Stimulated activated CD8-positive, alpha-beta memory T cell treated with anti-CD3 and anti-CD28 coated beads, Interleukin-15, amount 100 ng/mL, for 24 hours (primary cell): ENCODE data around the gene FBXL17.

Experiments used
- DNase-seq: peaks from one replicate; pipeline ENCODE4 v3.0.0-alpha.2; 2020; ENCODE audit warnings: low read depth

FBXL17 gene

DNA sequence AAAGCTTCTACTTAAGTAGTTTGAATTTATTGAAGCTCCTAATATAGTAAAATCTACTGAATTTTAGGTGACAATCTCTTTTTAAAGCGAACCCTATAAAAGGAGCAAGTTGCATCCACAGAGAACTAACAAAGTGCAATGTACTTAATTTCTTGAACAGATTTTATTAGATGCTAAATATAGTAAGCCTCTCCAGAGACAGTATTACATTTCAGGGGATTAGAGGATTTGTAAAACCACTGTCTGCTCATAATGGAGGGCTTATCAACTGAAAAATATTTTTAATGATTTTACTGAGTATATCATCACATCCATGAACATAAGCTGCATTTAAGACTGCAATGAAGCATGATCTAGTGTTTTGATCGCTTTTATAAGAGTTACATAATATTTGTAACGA lies 481.2 kb downstream of the FBXL17 start:
- no peak for DNase-seq

DNA sequence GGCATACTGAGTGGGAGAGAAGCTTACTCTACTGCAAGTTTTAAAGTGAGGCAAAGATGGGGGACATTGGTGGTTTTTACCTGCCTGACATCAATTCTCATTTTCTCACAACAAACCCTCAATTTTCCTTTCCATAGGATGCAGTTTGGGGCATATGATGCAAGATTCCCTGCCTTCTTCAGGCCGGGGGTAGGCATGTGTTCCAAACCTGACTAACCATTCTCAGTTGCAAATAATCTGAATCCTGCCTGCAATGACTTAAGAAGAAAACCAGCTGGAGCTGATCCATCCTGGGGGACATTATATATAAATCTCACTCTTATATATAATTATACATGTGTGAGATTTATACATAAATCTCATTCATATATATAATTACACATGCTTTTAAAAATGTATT lies 487.5 kb downstream of the FBXL17 start:
- DNase-seq: no peak

DNA sequence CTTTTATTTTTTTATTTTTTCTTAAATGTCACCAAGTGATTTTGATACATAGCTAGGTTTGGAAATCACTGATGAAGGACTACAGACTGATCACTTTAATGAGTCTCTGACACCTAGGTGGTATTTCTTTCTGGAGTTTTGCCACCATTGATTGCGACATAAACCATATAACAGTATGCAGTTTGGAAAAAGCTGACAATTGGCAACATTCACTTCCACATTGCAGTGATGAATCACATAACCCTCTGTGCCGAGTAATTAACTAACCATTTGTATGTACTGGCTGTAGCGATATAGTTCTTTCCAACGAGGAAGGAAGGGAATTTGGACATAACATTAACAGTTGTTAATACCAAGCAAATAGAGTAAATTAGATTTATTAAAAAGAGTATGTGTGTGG lies 488.3 kb downstream of the FBXL17 start:
- no peak for DNase-seq

DNA sequence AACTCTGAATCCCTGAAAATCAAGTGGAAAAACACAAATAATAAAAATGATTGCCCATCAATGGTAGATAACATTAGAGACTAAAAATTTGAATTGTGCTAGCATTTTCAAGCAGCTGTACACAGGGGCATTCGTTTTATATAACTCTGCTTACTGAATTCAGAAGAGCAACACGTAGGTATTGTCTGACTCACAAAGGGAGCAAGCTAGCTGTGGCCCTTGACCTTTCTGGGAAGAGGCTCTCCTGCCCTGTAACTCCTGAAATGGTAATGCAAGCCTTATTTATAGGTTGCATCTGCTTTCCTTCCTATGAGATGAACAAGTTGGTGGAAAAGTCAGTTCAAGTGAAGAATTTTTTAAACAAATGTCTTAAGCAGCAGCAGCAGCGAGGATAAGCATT lies 492.5 kb downstream of the FBXL17 start:
- no peak for DNase-seq

DNA sequence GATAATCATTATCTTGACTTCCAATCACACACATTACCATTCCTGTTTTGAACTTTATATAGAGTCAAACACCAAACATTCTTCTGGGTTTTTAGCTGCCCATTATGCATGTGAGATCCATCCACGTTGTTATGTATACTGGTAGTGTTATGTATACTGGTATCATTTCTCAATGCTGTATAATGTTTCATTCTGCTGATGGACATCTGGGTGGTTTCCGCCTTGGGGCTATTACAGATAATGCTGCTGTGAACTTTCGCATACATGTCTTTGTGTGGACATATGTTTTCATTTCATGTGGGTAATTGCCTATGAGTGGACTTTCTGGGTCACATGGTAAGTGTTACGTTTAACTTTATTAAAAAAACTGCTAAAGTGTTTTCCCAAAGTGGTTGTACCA lies 493.4 kb downstream of the FBXL17 start:
- DNase-seq: no peak

DNA sequence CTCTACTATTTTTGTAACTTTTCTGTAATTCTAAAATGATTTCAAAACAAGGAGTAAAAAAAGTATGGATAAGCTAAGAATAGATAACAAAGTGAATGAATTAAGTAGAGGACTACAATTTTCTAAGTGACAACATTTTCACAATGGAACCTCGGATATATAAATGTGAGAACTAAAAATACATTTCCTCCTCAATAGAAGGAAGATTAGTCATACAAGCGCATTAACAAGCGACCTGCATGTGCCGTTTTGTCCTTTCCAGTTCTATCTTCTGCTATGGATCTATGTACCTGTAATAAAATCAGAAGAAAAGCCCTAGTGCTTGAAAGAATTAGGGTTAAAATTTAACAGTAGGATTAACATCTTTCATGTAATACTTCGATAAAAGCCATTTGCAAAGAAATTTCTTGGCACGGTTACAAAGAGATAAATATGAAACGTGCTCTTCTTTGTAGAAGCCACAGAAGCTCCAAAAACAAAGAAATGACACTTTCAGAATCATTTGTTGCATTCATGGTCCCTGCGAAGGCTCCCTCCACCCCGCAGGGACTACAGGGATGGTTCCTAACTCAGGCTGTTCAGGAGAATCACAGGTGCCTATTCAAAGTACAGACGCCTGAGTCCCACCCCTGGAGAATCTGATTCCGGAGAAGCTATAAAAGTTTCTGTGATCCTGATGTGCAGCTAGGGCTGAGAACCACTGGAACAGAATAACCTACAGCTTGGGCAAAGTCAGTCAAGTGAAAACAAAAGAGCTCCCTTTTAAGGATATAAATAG lies 494.5 kb downstream of the FBXL17 start:
- DNase-seq: no peak

DNA sequence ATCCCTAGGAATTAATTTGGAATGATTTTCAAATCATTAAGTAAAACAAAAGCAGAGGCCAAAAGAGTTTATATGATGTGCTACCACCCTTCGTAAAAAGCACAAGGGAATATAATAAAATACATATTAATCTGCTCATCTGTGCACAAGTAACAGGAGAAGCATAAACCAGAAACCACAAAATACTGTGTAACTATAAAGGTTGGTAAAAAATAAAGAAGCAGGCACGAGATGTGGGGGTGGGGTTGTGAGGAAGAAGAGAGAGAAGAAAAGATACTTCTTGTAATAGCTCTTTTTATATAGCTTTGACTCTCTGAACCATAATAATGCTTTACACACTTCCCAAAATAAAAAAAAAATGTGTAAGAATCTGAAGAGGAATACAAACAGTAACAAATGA lies 496.3 kb downstream of the FBXL17 start:
- no peak for DNase-seq

DNA sequence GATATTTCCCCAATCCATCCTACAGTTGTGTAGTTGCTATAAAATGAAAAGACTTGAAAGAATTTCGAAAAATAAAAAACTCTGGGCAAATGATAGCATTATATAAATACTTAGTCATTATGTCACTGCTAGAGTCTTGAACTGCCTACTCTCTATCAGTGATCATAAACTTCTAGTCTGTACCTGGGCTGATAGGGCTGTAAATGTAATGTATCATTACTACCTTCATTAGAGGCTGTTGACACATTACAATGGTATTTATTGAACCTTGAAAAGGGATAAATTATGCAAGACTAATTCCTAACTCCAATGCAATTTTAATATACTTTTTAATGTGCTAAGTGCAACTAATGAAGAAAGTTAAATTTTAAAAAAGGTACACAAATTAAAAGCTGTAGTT lies 497.0 kb downstream of the FBXL17 start:
- no peak for DNase-seq

DNA sequence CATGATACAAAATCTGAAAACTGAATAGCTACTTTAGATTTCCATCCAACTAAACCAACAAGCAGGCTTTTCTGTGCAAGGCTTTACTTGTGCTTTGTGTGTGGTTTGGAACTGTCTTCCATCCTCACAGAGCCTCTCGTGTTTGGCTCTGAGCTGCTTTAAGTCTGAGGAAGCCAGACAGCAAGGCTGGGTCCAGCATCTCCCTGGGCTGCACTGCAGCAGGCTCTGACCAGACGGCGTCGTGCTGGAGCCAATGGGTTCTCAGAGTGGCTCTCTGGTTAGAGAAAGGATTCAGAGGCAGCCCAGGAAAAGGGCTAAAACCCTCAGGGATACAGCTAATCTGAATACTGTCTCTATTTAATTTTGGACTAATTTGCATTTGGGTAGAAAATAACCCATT lies 503.2 kb downstream of the FBXL17 start:
- no peak for DNase-seq

DNA sequence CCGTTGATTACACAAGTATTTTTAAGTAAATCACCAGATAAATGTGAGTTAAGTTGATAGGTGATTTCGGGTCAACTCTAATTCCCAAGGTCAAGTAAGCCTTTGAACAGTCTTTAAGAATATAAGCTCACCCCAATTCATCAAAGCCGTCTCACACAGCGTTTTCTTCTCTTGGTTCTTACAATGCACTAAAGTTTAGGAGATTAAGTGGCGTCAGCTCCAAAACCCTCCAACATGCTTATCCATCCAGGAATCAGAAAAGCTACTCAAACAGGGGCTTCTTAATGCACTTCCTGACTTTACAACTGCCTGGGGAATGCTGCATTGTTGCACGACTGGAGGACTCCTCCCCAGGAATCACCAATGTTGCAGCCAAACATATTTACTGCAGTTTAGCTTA lies 505.0 kb downstream of the FBXL17 start:
- DNase-seq: no peak

DNA sequence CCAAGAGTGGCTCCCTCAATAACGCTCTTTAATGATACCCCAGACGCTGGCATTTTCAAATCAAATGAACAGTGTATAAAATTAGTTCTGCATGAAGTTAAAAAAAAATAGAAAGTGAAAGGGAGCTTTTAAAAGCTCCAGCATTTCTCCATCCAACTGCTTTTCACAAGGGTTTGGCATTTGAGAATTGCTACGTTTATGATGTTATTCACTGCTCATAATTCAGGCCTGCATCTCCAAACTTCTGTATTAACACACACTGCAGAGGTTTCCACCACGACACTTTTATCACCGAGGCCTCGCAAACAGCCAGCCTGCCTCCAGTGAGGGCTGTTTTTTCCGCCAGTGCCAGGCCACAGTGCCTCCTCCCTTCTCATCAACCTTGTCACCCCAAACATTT lies 505.6 kb downstream of the FBXL17 start:
- no peak for DNase-seq

DNA sequence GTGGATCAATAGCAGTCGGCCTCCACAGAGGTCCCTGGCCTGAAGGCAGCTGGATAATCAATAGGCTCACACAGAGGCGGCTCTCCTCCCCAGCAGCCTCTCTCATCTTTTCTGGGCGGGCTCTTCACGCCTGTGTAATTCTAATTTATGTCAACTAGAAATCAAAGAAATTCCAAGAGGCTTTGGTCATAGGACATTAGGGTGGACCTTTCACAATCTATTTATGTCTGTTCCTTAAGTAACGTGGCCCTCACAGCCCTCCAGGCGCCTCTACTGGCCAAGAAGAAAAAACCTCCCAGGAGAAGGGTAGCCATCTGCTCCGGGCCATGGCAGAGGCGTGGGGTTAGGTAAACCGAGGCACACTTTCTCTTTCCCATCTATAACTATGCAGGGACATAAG lies 506.1 kb downstream of the FBXL17 start:
- no peak for DNase-seq

DNA sequence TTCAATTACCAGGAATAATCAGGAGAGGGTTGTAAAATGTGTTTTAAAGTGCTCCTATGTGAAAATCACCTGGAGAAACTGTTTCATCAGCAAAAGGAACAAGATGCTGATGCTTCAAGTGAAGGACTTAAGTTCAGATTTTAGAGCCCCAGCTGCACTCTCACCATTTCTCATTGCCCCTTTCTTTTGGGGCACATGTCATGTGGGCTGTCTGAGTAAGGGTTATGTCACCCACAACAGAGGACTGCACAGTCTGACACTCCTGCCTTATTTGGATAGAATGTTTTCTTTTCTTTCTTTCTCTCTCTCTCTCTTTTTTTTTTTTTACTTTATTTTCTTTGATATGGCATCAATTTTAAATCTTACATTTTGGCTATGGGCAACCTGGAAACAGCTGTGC lies 507.1 kb downstream of the FBXL17 start:
- no peak for DNase-seq

DNA sequence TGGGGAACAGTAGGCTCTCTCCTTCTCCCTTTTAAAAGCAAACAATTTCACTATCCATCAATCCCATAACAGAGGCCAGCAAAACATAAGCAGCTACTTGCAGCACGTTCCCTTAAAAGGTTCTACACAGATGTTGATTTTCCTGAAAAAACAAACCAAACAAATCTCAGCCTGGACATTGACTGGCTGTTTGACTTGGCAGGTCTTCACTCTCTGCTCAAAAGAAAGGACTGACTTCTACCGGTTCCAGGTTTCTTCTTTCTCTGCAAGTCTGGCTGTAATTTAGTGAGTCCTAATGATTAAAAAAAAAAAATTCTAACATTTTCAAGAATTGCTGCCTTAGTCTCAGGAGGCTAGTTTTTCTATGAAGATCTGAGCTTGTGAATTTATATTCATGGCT lies 508.0 kb downstream of the FBXL17 start:
- DNase-seq: no peak

DNA sequence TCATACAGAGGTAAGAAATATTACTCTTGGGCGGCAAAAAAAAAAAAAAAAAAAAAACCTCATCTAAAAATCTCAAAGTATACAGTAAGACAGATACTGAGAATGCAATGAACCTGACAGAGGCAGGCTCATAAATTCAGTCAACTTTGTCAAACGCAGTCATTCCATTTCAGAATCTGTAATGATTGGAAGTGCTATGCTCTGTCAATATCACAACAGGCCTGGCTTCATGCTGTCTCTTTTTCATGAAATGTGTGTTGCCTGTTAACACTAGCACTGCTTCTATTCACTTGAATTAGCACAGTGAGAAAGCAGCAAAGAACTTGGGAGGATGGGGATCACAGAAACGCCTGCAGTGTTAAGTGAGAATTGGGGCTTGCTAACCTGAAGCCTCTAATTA lies 510.9 kb downstream of the FBXL17 start:
- DNase-seq: no peak

DNA sequence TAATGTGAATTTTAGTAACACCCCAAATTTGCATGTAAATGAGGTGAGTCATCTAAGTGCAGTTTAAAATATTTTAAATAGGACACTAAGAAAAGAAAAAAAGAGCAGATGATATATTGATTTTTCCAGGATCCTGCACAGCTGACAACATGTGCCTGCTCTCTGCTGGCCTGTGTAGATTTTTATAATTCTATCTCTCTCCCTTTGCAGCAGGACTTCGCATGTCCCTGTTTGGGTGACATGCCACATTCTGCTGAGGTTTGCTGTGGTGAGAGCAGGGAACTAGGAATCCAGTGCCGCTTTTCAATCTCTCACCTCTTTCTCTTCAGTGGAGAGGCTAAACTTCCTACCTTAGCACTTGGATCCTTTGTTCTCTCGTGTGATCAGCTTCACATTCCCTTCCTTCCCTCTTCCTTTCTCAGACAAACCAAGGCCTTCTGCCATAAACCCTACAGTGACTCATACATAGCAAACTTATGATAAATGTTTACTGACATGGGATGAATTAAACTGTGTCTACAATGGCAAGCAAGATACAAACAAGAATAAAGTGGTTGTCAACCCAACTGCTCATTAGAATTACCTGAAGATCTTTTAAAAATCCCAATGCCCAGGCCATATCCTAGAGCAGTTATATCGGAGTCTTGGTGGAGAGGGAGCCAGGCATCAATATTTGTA lies 512.3 kb downstream of the FBXL17 start:
- DNase-seq: no peak

DNA sequence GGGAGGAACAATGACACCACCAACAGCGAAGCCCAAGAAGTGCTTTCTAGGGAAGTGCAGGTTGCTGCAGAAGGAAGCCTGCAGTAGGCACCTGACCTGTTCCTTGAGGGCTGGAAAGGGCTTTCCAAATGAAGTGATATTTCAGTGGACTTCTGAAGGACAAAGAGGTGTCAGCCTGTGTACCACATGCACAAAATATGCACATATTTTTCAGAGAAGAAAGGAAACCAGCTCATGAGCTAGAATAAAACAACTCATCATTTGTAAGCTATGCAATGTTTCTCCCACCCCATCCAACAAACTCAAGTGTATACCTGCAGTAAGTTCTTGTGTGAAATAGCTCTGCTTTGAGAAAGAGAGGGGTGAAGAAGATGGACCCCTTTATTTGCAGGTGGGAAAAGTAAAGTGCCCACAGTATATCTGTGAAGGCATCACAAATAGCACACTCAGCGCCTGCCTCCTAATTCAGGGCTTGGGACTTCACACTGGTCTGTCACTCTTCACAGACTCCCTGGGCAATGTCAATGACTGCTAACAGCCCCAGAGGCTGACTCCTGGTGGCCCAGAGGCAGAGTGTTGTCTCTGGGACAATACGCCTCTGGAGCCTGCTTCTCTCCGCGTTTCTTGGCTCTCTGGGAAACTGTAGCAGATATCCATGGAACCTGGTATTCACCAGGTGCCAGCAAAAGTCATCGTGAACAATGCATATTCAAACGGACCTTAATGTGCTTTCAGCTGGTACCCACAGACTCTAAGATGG lies 513.1 kb downstream of the FBXL17 start:
- DNase-seq: no peak

DNA sequence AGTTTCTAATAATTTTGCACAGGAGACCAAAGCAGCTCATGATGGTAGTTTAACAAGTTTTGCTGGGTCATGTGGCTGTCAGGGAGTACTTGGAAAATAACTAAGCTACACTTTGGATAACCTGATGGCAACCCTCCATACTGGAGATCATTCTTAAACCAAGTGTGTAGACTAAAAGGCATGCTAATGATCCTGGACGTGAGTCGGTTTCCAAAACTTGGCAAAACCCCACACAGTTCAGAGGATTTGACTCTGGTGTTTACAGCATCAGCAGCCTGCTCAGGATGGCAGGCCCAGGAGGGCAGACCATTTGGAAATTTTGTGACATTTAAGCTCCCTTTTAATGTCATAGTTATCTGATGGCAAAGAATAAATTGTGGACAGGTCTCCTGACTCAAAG lies 514.6 kb downstream of the FBXL17 start:
- DNase-seq: no peak

DNA sequence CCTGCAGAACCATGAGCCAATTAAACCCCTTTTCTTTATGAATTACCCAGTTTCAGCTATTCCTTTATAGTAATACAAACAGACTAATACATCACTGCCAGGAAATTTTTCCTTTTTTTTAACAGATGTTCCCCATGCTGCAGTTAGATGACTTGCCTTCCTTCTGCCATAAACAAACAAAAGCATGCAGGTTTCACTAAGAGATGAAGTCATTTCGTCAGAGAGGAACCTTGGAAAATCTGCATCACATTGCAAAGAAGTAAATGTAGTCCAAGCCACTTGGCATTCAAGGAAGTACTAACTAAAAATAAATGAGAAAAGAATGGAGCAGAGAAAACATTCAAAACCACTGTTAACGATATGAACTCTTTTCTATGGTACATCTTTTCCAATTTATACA lies 517.1 kb downstream of the FBXL17 start:
- no peak for DNase-seq

DNA sequence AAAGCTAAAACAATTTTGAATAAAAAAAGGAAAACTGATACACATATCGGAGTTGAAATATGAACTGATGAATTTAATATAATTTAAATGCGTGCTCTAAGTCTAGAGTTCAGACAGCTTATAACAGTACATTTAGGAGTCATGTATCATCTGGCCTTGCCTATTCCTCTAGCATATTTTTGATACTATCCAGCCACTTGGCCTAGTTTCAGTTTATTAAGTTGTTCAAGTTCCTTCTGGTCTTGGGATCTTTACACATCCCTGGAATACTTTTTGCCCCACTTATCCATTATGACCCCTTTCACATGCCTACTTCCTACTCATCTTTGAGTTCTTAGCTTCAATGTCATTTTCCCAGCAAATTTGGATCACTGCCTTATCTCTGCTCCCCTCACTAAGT lies 518.8 kb downstream of the FBXL17 start:
- DNase-seq: no peak

DNA sequence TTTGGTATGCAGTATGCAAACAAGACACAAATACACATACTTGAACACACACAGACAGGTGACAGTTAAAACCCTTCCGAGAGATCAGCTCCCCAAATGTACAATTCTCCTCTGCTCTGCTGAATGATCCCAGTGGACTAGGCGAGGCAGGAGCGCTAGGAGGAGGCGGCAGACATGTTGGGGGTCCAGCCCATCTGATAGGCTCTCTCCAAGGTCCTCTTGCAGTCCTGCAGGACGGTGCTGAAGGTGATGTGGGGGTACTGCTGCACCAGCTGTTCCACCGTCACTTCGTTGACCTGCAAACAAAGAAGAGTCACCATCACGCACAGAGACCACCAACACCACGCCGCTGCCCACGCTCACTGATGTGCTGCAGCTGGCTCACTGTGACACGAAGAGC lies 520.3 kb downstream of the FBXL17 start:
- DNase-seq: no peak

DNA sequence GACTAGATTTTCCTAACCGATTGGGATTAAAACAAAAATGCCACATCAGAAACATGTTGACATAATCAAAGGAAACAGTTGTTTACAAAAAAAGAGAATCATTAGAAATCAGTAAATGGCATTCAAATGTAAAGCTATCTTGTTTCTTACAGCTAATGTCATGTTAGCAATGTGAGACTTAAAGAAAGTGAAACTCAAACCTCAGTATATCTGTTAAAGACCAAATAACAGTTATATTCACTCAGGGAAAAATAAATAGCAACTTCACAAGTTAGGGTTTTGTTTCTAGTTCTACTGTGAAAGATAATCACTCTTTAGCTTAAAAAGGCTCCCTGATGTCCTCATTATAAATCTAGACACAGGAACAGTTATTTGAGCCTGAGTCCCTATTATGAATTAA lies 521.9 kb downstream of the FBXL17 start:
- DNase-seq: no peak

DNA sequence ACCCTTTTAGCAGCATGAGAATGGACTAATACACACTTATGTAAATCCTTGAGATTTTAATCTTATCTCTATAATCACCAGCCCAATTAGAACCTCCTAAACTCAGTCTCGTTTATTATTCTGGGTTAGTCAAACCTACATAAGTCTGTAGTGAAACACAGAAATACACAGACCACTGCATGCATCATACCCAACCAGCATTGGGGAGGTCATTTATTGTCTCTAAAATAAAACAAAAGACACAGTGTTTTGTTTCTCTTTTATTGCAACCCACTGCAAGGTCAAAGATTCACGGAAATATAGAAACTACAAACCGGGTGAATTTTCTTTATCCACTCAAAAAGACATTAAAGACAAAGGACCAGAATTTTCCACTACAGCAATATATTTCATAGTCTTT lies 523.1 kb downstream of the FBXL17 start:
- DNase-seq: no peak
